GM18499 (cell line): ENCODE measurements around the gene ANKS3.

ENCODE experiments used
- ATAC-seq: cut with Tn5 transposase; IDR thresholded peaks from one replicate; pipeline ENCODE4 v1.9.1; 2021; ENCODE audit warnings: moderate number of reproducible peaks; ENCODE audit not compliant: insufficient read depth, unreplicated experiment

Gene ANKS3

GRCh38 chr16:4729876-4730275 lies 4.2 kb downstream of the ANKS3 start:
- no peak for ATAC-seq

GRCh38 chr16:4728676-4729075 lies 5.4 kb downstream of the ANKS3 start:
- ATAC-seq = no peak

- ATAC-seq = no peak
Observed at GRCh38 chr16:4726616-4727015, 7.5 kb downstream of the ANKS3 start.

- ATAC-seq = no peak
Observed at GRCh38 chr16:4724661-4725270, 9.3 kb downstream of the ANKS3 start.

- ATAC-seq = no peak
Observed at GRCh38 chr16:4723071-4723767, 10.9 kb downstream of the ANKS3 start.

- ATAC-seq = no peak
Observed at GRCh38 chr16:4718466-4718865, 15.6 kb downstream of the ANKS3 start.

- no peak for ATAC-seq
Observed at GRCh38 chr16:4714996-4715395, 19.1 kb downstream of the ANKS3 start.

GRCh38 chr16:4713663-4714501 lies 20.2 kb downstream of the ANKS3 start:
- ATAC-seq = no peak

GRCh38 chr16:4709481-4709880 lies 24.6 kb downstream of the ANKS3 start:
- ATAC-seq = no peak

GRCh38 chr16:4706871-4707270 lies 27.2 kb downstream of the ANKS3 start:
- no peak for ATAC-seq

GRCh38 chr16:4704913-4705312 lies 29.2 kb downstream of the ANKS3 start:
- ATAC-seq = no peak

- no peak for ATAC-seq
Observed at GRCh38 chr16:4704491-4704890, 29.6 kb downstream of the ANKS3 start.

- no peak for ATAC-seq
Observed at GRCh38 chr16:4703906-4704305, 30.2 kb downstream of the ANKS3 start.

GRCh38 chr16:4702466-4702808 lies 31.6 kb downstream of the ANKS3 start:
- ATAC-seq = no peak

GRCh38 chr16:4701791-4702465 lies 32.1 kb downstream of the ANKS3 start:
- ATAC-seq = no peak

- ATAC-seq = no peak
Observed at GRCh38 chr16:4700997-4701743, 32.9 kb downstream of the ANKS3 start.

GRCh38 chr16:4700380-4700996 lies 33.6 kb downstream of the ANKS3 start:
- ATAC-seq = no peak

- no peak for ATAC-seq
Observed at GRCh38 chr16:4699046-4699556, 35.0 kb downstream of the ANKS3 start.

GRCh38 chr16:4698321-4699045 lies 35.6 kb downstream of the ANKS3 start:
- ATAC-seq = no peak
